Uterus (tissue), 4 donors: ENCODE measurements around the gene TBPL2. TPM values are rescaled to one million over a fixed set of nuclear protein-coding genes. Genes with fewer than 3 reads are reported as not detected.

Experiments
- DNase-seq, 2 donors: peaks; one replicate each; pipeline ENCODE4 v3.0.0-alpha.2; 2019 to 2020
- H3K27ac ChIP-seq, 2 donors: fragments of 200-600 bp; sonication (generic); 1 replicate in 1 of 2; 2 replicates in 1 of 2; pipeline ENCODE4 v1.5.1; 2016 to 2018
- H3K27me3 ChIP-seq, 2 donors: fragments of 200-600 bp; sonication (generic); one replicate each; pipeline ENCODE4 v1.5.1; 2018 to 2019; ENCODE audit warnings: control low read depth in 1 of 2
- H3K36me3 ChIP-seq, 2 donors: fragments of 200-600 bp; sonication (generic); one replicate each; pipeline ENCODE4 v1.5.1; 2019; ENCODE audit warnings: control low read depth in 1 of 2
- H3K4me1 ChIP-seq, 2 donors: fragments of 200-600 bp; sonication (generic); one replicate each; pipeline ENCODE4 v1.5.1; 2018 to 2019; ENCODE audit warnings: control low read depth in 1 of 2
- H3K4me3 ChIP-seq, 2 donors: fragments of 200-600 bp; sonication (generic); 1 replicate in 1 of 2; 2 replicates in 1 of 2; pipeline ENCODE4 v1.5.1; 2018 to 2019; ENCODE audit warnings: mild to moderate bottlenecking in 1 of 2
- H3K9me3 ChIP-seq, 2 donors: fragments of 200-600 bp; sonication (generic); one replicate each; pipeline ENCODE4 v1.5.1; 2019; ENCODE audit warnings: control low read depth in 1 of 2
- CTCF ChIP-seq, 4 experiments: fragments of 200-600 bp in 2 of 4; fragments of 450-650 bp in 2 of 4; sonication (generic) in 2 of 4; IDR thresholded peaks; one replicate each; pipeline ENCODE4 v1.5.1; 2016 to 2019; ENCODE audit warnings: antibody characterized with exemption in 4 of 4, mild to moderate bottlenecking in 2 of 4, moderate library complexity in 1 of 4
- POLR2A ChIP-seq, 2 donors: fragments of 450-650 bp; IDR thresholded peaks; one replicate each; pipeline ENCODE4 v1.6.1; 2016; ENCODE audit warnings: antibody characterized with exemption in 2 of 2, mild to moderate bottlenecking in 1 of 2, moderate library complexity in 1 of 2
- intact Hi-C: fragments of 100-400 bp; cut with DNase I; formaldehyde crosslinking; loops from one replicate; pipeline ENCODE4 v1.15.1; 2023; ENCODE audit warnings: low total_unique reads
- small RNA-seq: library from RNA; depleted of rRNA; stranded (forward); fragments of <200 nt; gene quantifications from one replicate; pipeline ENCODE3, GENCODE V24; 2016
- total RNA-seq, 4 donors: library from RNA; depleted of rRNA in 3 of 4; stranded (reverse); fragments of >200 nt in 3 of 4; gene quantifications; one replicate each; pipeline versions ENCODE4 v1.1.0 to v1.2.4, GENCODE V29; 2014 to 2023
- donor health status: DM: yes; HTN: yes; CAD: no.

Gene TBPL2
- total RNA-seq, 4 donors from 2014 or later, result not detected

DNA sequence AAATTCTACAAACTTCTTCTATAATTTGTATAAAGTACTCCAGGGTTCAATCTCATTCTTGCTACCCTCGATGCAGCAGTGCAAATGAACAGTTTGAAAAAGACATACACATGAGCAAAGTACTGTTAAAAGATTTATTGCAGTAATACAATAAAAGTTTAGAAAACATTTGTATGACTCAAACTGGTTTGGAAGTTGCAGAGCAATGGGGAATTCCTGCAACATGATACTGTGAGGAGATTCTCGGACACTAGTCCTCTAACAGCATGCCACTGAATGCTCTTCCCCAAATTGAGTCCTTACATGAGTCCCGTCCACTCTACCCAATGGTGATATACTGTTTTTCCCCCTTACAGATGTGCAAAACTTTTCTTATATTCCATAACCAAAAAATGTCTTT is 74.1 kb downstream of the TBPL2 start:
- Histone ChIP-seq H3K27ac (no peak overlapping the region), H3K36me3 (no peaks in the 10 kb centered on the region), H3K9me3 (no peaks in the 10 kb centered on the region), H3K4me3 (no peak overlapping the region), H3K4me1 (no peaks in the 10 kb centered on the region), H3K27me3 (no peaks in the 10 kb centered on the region)
- no peak for DNase-seq
- no peak for TF ChIP-seq CTCF (IDR thresholded peaks at IDR 0.05)
- TF ChIP-seq POLR2A (IDR thresholded peaks at IDR 0.05), result no peak
- intact Hi-C loops, result no loop called here

Small RNAs within 50 kb of the gene (small RNA-seq; reads per million reads assigned to genes)
- not detected for gene AL356801.1

Other genes starting within 250 kb of the TBPL2 start
- 10 to 100 TPM in 1 of 4 donors, under 1 TPM in 1, not detected in 2; 0.29 to 22.1 TPM for gene DLGAP5, start 249.0 kb downstream of the TBPL2 start, total RNA-seq
- gene FBXO34, start 169.2 kb downstream of the TBPL2 start, total RNA-seq, result 10 to 100 TPM; 15.9 to 47.4 (median 20.3) TPM
- gene ATG14, start 28.8 kb downstream of the TBPL2 start, total RNA-seq, result 10 to 100 TPM in 3 of 4 donors, 1 to 10 TPM in 1; 6.1 to 26.5 (median 13.0) TPM
- 100 to 1,000 TPM in 2 of 4 donors, 10 to 100 TPM in 2; 57.9 to 183 (median 99.7) TPM for gene KTN1, start 139.6 kb upstream of the TBPL2 start, total RNA-seq